ENCODE measurements around the gene FAM229A.
"Not testable (repeated sequence)": the region's sequence is repeated elsewhere in the genome, so short reads cannot be mapped to it uniquely, and the experiment has no call there.

The FAM229A gene, protein sequence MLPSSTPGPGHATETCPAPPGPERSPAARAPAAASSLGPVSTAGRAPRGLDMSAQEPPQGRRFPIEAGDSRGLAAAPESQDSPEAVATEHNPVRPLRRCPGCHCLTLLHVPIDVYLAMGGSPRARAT

DNA sequence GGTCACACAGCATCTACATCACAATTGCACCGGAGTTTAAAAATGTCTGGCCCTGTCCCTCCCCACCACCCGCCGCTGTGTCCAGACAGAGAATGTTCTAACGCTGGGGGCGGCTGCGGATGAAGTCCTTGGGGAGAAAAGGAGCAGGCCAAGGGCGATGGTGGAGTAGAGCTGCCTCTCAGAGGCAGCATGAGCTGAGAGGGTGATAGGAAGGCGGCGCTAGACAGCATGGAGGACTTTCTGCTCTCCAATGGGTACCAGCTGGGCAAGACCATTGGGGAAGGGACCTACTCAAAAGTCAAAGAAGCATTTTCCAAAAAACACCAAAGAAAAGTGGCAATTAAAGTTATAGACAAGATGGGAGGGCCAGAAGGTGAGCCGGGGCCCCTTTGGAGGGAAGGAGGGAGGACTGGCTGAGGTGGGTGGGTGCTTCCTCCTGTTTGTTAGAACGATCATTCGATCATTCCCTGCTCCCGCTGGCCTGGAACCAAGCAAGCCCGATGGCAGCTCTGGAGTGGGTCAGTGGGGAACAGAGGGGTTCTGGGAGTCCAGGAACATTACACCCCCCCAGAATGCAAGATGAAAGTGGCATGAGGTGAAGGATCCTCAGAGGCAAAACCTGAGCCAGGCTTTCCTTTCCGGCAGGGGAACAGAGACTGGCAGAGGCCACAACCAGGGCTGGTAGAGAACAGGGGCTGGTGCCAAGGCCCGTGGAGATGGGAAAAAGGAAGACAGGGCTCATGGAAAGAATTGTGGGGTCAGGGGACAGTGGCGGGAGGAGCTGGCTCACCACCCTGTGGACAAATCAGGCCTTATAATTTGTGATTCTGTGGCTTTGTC, at the start of gene FAM229A, which contains the start of gene TSSK3:
Gene FAM229A, minus strand, starts transcription at position 12 of the 840 bp plus-strand sequence. CDS start 394 bp downstream, outside the sequence.
Gene TSSK3, plus strand, starts transcription at position 66 of the 840 bp plus-strand sequence. Its CDS starts 163 bp downstream, at position 229.
- no peak for DNase-seq

DNA sequence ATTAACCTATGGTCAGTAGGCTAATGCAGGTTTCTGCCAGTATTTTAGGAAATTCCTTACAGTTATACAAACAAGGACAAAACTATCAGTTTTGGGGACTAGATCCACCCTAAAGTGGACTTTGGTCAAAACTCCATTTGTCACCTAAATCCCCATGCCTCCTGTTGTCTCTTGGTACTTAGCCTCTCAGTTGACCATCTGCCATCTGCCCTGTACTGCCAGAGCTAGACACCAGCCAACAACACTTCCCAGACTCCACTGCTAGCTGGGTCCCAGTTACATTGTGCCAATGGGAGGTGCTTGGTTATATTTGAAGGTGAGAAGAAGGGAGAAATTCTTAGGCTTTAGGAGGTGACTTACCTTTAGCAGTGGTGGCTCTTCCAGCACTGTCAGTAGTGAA, 49.0 kb upstream of the FAM229A start:
- DNase-seq = no peak

GRCh38 chr1:32406629-32407111, 44.4 kb upstream of the FAM229A start:
- no peak for DNase-seq

GRCh38 chr1:32405672-32406467, 43.6 kb upstream of the FAM229A start:
- no peak for DNase-seq

- DNase-seq = no peak
Measured at GRCh38 chr1:32404946-32405345, 42.7 kb upstream of the FAM229A start.

- DNase-seq = peak; percentile 52
Measured at GRCh38 chr1:32400876-32401631, 38.8 kb upstream of the FAM229A start.

- DNase-seq = no peak
Measured at GRCh38 chr1:32399843-32400242, 37.6 kb upstream of the FAM229A start.

DNA sequence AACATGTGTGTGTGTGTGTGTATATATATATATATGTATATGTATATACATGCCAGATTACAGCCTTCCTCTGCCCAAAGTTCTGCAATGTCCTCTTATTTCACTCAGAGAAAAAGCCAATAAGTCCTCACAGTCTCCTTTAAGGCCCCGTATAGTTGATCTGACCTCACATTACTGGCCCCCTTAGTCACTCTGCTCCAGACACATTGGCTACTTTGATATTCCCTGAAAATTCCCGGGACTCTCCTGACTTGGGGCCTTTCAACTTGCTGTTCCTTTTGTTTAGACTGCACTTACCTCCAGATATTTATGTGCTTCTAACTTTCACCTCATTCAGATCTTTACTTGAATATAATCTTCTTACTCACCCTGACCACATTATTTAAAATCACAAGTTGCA, 36.1 kb upstream of the FAM229A start:
- no peak for DNase-seq

DNA sequence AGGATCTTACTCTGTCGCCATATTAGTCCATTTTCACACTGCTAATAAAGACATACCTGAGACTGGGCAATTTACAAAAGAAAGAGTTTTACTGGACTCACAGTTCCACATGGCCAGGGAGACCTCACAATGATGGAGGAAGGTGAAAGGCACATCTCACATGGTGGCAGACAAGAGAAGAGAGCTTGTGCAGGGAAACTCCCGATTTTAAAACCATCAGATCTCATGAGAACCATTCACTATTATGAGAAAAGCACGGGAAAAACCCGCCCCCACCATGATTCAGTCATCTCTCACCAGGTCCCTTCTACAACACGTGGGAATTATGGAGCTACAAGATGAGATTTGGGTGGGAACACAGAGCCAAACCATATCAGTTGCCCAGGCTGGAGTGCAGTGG, 34.2 kb upstream of the FAM229A start:
- not testable (repeated sequence) for DNase-seq

DNA sequence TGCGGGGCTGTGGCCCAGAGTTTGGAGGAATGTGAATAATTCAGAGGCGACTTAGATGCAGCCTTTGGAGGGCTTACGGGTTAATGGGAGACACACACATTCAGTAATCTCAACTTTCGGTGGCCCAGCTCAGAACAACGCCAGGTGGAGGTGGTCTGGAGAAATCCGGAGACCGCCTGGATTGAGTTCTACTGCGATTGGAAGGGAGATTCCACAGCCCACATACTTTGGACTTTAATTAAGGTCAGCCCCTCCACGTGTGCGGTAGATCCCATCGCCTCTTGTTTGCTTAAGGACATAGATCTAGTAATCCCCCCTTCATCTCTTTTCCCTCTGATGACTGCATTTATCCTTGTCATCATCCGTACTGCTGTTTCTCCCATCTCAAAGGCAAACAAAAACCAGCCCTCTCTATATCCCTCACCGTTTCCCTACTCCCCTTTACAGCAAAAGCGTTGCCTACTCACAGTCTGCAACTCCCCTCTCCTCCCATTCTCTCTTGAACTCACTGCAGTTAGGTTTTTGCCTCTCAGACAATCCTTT, 32.7 kb upstream of the FAM229A start:
- peak; percentile 61 for DNase-seq

DNA sequence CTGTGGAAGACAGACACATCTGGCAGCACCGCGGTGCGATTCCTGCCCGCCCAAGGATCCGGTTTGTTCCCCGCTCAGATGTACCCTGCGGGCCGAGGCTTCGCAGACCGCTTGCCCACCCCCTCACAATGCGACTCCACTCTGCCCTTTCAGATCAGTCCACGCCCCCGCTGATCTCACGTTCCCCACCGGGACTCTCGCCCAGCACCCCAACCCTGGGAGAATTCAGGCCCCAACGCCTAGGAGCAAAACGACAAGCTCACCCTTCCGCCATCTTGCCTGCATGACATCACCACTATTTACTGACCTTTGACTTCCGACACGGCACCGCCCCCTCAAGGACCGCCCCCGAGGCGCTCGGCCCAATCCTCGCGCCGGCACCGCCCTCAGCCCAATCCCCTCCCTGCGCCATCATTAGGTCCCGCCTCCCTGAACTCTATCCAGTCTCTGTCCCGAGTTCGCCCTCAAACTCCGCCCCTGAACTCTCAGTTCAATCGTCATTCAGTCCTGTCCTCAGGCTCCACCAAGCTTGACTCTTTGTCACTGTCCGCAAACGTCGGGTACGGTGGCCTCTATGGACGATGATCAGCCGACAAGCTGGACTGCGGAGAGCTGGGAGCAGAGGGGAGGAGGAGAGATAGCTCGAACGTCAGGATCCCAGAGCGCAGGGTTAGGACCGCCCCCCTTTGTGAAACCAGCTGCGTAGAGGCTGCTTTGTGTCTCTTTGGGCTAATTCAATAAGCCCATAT, 32.0 kb upstream of the FAM229A start, which contains the start of gene BSDC1:
Gene BSDC1, minus strand, starts transcription at position 301 of the 749 bp plus-strand sequence. Its CDS starts 27 bp downstream, at position 274.
- DNase-seq = peak; percentile 98

GRCh38 chr1:32393832-32394140, 31.5 kb upstream of the FAM229A start:
- no peak for DNase-seq

- no peak for DNase-seq
Measured at GRCh38 chr1:32393136-32393535, 30.9 kb upstream of the FAM229A start.

DNA sequence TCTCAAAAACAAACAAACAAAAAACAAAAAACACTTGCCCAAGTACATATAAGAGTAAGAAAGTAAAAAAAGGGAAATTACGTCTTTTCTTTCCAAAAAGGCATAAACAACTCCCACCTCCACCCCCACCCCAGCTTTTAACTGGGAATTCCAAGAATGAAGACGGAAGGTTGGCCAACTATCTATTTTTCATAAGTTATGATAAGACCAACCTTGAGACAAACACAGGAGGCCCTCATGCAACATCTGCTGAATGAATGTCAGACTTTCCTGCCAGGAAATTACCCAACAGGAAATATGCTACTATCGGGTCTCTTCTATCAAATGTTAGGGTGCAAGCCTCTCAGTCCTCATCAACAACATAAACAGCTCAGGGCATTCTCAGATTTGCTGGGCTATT, 30.0 kb upstream of the FAM229A start:
- DNase-seq = no peak

GRCh38 chr1:32390904-32391870, 28.9 kb upstream of the FAM229A start:
- DNase-seq = no peak

DNA sequence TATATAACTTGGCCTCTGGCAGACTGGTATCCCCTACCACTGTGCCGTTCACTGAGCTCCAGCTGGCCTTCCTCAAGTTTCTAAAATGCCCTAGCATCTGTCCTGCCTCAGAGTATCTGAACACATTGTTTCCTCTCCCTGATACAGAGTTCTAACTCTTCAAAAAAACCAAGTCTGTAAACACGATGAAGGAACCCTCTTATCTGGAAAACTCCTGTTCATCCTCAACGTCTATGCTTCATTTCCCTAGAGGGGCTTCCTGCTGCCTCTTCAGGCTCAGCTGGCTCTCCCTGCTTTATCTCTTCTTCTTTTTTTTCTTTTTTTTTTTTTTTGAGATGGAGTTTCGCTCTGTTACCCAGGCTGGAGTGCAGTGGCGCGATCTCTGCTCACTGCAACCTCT, 26.4 kb upstream of the FAM229A start:
- no peak for DNase-seq

GRCh38 chr1:32386676-32387392, 24.5 kb upstream of the FAM229A start:
- no peak for DNase-seq

- DNase-seq = no peak
Measured at GRCh38 chr1:32380057-32380456, 17.8 kb upstream of the FAM229A start.

DNA sequence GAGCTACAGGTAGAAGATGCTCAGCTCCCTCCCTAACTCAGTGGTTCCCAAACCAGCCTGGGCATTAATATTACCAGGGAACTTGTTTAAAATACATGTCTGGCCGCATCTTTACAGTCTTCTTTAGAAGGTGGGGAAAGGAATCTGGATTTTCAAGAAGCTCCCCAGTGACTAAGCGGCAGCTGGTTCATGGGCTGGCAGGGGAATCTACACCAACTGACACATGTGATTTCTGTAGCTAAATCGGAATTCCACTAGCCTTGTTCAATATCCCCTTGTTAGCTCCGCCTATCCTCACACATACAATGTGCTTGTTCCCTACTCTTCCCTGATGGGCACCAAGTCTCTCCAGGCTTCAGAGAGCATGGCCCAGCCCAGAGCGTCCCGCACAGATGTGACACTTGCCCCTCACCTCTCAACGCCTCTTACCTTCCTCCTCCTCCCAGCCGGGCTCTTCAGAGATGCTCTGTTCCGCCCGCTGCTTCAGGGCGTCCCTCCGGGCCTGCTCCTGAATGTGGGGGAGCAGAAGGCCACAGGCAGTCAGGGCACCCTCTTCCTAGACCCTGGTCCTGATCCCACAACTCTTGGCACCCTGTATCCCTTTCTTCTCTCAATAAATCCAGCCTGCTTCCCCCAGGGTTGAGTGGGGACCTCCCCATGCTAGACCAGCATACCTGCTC, 15.4 kb upstream of the FAM229A start:
- no peak for DNase-seq
